GM19395 (cell line): ENCODE measurements around the gene COPG2.
"Not testable (repeated sequence)": the region's sequence is repeated elsewhere in the genome, so short reads cannot be mapped to it uniquely, and the experiment has no call there.

Source experiments
- ATAC-seq: cut with Tn5 transposase; IDR thresholded peaks from one replicate; pipeline ENCODE4 v1.9.1; 2021; ENCODE audit warnings: mild to moderate bottlenecking, moderate library complexity; ENCODE audit not compliant: unreplicated experiment

The COPG2 gene

DNA sequence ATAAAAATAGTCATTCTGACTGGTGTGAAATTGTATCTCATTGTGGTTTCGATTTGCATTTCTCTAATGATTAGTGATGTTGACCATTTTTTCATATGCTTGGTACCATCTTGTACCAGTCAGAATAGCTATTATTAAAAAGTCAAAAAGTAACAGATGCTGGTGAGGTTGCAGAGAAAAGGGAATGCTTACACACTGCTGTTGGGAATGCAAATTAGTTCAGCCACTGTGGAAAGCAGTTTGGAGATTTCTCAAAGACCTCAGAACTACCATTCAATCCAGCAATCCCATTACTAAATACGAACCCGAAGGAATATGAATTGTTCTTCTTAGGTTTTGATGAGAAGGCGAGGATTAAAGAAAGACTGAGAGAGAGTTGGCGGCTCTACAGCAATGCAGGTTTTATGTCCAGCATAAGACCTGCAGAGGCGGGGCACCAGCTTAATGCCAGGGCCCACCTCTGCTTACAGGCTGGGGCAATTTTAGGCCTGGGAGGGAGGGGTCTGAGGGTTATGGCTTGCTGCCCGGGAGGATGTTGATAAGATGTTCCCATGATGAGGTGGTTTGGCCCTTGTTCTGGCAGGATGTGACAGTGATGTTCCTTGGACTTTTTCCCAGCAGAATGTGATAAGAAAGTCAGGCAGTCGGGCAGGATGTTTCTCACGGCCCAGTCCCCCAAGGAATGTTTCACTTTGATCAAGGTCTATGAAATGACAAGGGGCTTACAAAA lies 102.2 kb downstream of the COPG2 start:
- ATAC-seq: no peak

DNA sequence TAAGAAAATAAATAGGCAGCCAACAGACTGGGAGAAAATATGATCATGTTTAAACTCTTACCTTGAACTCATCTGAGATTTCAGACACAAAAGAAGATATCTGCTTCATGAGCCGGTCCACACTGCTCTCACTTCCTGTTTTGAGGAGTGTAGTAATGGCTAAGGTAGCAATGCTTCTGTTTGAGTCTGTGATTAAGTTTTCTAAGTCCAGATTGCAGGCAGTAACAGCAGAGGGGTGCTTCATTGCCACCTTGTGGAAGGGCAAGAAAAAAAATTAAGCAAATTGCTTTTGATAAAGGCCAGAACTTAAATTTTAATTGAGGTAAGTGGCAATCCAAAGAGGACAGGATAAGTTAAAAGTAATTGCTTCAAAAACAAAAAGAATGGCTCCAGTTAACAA lies 107.6 kb downstream of the COPG2 start:
- peak; percentile 75 for ATAC-seq

DNA sequence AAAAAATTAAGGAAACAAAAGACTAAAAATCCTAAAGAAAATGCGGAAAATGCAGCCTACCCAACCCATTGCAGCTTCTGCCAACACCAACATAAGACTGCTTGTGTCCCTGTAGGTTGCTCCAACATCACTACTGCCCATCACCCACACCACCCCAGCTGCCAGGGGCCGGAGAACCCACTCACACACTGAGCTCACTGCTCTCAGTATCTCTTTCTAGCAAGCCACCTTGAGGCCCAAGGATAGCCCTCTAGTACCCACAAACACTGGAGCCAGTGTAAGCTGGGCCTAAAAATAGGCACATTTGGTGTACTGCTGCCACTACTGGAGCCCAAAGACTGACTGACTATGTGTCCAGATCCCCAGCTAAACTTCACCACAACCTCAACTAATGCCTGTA lies 109.4 kb downstream of the COPG2 start:
- no peak for ATAC-seq

DNA sequence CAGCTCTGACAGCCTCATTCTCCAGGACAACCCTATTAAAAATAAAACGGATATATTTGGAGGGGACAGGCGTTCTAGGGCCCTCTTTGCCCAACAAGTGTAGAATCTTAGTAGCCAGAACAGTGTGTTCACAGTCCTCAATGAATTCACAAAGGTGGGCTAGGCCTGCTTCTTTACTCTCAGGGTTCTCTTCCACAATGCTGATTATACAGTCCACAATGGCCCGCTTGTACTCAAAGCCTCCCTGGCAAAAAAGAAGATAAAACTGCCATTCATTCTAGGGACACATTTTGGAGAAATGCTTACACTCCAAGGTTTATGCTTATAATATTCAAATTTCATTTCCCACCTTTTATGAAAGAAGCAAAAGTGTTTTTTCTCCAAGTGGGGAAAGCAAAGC lies 114.1 kb downstream of the COPG2 start:
- no peak for ATAC-seq

DNA sequence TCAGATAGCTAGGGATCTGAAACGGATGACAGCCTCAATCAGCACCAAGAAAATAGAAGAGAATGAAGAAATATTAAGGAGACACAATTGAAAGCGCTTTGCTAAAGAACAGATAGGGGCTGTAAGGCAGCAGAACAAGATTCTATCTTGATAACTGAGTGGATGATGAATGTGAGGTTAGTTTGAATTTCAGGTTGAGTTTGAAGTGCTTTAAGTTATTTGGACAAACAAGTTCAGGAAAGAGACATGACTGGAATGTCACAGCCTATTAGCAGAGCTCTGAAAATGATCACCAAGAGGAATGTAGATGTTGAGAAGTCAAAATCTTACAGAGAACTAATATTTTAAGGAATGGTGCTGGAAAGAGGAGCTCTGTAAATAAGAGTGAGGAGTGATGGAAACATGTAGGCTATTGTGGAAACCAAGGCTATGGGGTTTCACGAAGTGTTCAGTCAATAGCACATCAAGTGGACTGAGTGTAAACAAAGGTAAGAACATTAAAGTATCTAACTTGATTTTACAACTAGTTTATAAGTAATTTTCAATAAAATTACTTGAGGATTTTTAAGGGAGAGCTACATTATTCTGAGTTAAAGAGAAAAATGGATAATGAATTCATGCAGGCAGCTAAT lies 115.0 kb downstream of the COPG2 start:
- no peak for ATAC-seq

DNA sequence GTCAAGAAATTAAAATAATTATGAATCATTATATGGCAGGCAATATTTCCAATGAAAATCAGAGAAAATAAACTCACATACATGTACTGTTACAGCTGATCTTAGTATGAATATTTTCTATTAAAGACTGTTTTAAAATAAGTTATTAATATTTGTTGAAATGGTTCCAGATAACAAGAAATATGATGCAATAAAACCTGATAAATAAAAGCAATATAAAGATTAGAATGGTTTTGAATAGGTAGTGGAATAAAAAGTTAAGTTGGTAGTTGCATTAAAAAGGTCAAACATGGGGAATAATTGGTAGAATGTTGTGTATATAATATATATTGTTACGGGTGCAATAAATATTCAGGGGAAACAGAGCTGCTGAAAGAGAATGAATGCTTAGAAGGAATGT lies 124.2 kb downstream of the COPG2 start:
- no peak for ATAC-seq

DNA sequence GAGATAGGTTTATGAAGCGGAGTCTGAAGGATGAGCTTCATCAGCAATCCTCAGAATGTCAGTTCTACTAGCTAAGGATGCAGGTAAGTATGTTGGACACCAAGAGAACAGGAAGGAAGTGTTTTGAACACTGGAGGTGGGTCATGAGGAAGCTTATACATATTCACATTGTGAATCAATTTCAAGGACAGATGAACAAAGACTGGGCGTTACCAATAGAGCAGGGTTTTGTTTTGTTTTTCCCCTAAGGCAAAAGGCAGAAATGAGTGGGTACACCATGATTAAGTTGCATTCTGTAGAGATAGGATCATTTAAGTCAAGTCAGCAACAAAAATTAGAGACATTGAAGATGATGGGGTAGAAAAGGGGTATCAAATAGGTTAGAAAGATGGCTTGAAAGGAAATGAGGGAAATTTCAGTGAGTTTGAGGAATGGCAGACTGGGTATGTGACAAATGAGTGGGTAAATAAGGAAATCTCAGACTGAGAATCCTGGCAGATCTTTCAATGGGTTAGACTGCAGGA lies 125.0 kb downstream of the COPG2 start:
- ATAC-seq: no peak

DNA sequence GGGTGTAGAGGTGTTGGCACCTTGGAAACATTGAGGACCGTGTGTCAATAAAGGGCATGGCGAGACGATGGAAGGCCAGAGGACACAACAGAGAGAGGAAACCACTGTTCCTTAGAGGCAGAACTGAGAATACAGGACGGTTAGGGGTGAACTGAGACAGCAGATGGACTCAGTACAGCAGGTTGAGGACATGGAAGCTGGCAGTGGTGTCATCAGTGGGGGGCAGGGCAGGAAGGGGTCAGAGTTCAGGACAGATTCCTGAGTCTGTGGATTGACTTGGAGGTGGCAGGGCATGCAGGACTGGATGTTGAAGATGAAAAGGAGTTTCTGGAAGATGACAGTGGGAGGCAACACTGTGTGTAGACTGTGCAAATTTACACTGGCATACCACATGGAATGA lies 126.3 kb downstream of the COPG2 start:
- ATAC-seq: not testable (repeated sequence)

DNA sequence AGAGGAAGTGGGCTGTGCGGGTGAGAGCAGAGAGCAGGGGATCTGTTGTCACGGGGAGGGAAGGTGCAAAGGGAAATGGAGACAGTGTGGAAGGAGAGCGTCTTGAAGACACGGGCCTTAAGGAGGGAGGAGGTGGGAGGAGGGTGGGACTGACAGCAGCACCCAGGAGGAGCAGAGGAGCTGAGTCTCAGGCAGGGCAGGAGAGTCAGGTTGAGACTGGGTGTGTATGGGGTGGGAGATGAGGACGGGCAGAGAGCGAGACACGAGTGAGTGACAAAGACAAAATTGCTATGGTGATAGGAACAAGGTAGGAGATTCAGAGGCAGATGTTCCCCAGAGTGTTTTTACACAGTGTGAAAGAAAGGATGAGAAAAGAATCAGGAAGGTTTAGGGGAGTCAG lies 127.3 kb downstream of the COPG2 start:
- not testable (repeated sequence) for ATAC-seq

DNA sequence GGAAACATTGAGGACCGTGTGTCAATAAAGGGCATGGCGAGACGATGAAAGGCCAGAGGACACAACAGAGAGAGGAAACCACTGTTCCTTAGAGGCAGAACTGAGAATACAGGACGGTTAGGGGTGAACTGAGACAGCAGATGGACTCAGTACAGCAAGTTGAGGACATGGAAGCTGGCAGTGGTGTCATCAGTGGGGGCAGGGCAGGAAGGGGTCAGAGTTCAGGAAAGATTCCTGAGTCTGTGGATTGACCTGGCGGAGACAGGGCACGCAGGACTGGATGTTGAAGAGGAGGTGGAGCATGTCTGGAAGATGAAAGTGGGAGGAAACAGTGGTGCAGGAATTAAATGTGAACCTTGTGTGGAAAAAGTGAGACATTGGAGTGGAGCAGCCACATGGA lies 130.7 kb downstream of the COPG2 start:
- ATAC-seq: not testable (repeated sequence)

DNA sequence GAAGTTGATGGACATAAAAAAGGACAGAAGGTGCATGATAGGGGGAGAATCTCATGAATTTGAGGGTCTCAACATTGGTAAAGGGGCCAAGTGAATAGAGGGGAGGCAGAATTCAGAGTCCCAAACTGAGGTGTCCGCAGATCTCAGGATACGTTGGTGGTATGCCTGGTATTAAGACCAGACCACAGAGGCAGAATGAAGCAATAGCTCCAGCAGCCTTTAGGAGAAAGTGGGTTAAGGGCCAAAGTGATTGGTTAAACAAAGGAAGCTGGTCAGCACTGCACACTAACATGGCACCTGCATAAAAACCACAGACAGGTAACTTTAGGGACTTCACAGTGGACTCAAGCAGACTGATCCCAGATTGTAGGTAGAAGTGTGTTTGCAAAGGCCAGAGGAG lies 139.1 kb downstream of the COPG2 start:
- no peak for ATAC-seq

DNA sequence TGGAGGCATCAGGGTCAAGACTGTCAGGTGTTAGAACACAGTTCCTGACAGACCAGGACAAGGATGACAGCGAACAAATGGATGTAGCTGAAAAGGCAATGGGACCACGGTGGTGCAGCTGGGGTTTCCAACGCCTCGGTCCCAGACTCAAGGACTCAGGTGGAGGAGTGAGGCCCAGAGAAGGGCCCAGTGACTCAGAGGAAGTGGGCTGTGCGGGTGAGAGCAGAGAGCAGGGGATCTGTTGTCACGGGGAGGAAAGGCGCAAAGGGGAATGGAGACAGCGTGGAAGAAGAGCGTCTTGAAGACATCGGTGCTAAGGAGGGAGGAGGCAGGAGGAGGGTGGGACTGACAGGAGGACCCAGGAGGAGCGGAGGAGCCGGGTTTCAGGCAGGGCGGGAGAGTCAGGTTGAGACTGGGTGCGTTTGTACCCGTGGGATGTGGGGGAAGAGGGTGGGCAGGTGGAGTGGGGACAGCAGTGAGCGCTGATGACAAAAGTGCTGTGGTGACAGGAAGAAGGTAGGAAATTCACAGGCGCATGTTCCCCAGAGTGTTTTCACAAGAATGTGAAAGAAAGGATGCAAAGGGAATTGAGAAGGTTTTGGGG lies 140.7 kb downstream of the COPG2 start:
- ATAC-seq: not testable (repeated sequence)

DNA sequence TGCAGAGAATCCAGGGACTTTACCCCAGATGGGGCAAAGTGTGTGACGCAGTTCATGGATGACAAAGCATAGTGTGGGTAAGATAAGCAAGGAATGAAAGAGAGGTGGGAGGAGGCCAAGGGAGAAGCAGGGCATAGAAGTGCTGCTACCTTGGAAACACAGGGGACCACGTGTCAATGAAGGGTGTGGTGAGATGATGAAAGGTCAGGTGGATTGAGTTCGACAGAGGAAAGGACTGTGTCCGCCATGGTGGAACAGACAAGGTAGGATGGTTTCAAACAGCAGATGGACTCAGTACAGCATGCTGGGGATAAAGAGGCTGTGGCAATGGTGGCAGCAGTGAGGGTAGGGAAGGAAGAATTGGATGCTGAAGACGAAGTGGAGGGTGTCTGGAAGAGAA lies 143.9 kb downstream of the COPG2 start:
- ATAC-seq: no peak

DNA sequence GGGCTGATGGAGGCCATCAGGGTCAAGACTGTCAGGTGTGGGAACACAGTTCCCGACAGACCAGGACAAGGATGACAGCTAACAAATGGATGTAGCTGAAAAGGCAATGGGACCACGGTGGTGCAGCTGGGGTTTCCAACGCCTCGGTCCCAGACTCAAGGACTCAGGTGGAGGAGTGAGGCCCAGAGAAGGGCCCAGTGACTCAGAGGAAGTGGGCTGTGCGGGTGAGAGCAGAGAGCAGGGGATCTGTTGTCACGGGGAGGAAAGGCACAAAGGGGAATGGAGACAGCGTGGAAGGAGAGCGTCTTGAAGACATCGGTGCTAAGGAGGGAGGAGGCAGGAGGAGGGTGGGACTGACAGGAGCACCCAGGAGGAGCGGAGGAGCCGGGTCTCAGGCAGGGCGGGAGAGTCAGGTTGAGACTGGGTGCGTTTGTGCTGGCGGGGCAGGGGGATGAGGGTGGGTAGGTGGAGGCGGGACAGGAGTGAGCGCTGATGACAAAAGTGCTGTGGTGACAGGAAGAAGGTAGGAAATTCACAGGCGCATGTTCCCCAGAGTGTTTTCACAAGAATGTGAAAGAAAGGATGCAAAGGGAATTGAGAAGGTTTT lies 144.9 kb downstream of the COPG2 start:
- not testable (repeated sequence) for ATAC-seq

DNA sequence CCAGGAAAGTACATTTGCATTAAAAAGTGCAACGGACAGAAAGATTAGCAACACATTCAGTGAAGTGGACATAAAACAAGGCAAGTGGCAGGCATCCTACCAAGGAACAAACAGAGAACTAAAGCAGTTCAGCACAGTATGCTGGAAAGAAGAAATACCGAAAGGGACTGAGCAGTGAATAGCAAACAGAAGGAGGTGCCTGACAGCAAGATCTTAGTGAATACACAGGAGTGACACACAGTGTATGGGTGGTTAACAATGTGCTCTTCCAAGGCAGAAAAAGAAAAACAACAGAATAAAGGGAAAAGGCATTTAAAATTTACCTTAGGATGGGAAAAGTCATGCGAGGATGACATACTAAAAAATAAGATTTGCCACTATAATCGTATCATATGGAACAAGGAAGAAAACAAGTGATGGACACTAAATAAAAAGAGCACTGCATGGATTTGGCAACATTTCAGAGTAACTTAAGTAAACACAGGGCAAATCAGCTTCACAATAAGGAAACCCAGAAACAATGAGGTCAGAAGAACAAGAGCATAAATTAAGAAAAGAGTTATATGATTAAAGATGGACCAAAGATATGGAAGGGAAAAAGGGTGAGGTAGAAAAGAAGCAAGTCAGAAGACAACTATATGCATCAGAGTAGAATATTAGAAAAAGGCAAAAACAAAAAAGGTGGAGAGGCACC lies 147.1 kb downstream of the COPG2 start:
- ATAC-seq: no peak

DNA sequence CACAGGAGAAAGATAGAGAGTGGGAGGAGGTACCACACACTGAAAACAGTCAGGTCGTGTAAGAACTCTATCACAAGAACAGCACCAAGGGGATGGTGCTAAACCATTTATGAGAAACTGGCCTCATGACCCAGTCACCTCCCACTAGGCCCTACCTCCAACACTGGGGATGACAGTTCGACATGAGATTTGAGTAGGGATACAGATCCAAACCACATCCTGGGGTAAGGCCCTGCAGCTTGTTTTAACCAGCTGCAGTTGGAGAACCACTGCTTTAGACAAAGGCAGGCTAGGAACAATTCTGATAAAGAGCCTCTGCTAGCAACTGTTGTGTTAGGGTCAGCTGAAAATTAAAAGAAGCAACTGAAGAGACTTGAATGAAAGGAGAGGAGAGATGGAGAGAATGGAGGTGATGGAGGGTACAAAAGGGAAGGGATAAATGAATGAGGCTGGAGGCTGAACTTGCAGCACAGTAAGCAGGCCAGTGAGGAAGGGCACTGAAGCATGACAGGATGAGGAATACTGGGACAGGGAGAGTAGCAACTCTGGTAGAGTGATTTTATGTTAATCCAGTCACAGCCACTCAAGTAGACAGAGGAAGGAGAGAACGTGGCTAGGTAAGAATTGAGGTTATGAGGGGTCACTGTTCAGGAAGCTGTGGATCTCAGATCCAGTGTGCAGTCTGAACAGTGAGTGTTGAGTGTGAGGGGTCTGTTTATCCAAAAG lies 153.1 kb downstream of the COPG2 start:
- no peak for ATAC-seq

DNA sequence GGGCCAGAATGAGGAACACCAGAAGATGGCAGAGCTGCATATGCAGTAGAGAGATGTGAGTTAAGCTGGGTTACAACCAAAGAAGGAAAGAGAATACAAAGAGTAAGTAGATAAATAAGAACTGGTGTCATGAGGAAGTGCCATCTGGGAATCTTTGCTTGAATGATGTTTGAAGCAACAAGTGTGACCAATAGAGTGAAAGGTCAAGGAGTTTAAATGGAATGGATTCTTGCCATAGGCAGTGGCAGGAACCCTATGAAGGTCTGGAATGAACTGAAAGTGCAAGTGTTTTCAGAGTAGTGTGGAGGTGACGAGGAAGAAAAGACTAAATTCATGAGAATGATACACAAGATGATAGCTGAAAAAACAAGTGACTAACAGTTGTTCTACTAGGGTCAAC lies 155.1 kb downstream of the COPG2 start:
- ATAC-seq: no peak

DNA sequence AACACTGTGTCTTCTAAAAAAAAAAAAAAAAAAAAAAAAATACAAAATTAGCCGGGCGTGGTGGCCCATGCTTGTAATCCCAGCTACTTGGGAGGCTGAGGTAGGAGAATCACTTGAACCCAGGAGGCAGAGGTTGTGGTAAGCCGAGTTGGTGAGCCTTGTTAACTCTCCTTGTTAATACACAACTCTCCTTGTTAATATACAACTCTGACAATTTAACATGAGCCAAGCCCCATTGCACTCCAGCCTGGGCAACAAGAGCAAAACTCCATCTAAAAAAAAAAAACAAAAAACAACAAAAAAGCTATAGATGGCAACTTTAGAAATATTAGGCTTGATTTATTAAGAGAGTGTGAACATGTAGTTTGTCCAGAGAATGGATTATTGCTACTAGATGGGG lies 156.5 kb downstream of the COPG2 start:
- not testable (repeated sequence) for ATAC-seq

DNA sequence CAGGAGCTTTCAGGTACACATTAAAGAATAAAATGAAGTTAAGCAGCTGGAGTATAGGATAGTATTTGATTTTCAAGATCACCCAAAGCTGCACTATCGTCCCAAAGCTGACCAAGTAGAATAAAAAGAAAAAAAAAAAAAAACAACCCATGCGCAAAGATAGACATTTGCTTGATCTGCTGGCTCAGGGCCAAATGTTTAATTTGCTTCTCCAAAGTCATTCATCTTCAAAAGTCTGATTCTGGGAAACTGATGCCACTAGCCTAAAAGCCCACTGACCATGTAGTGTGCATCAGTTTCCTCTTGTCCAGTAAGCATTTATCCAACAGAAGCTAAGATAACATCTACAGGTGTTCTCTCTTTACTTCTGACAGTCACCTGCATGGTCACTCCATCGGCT lies 162.2 kb downstream of the COPG2 start:
- no peak for ATAC-seq

DNA sequence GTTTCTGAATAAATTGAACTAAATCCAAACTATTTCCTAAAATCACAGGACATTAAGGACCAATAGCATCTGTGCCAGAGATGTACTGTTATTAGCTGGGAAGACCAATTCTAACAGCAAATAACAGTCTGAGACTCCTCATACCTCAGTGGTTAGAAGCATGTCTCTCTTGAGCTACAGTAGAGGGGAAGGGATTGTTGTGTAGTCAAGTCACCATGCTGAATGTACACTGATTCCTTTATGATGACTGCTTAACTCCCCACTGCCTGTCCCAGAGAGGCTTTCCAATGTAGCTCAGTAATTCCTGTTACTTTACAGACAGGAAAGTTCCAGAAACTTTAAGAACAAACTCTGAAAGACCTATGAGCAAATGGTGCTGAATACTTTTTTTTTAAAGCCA lies 162.8 kb downstream of the COPG2 start:
- ATAC-seq: no peak
